ENCODE data around the gene PIEZO2.

The PIEZO2 gene

DNA sequence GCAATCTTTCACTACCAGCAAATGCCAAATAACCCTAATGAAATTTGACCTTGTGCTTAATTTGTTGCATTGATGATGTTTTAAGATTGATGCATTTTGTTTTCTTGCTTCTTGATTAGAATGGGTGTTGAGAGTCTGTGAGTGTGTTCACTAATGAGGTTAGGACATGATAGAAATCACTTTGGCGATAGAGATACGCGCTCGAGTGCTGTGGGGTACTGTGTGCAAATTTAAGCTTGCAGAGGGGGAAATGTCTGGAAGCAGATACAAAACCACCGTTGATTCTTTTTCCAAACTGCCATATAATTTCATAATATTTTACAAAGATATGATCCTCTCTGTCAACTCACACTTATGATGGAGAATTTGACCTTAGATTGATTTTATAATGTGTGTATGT lies 200.9 kb downstream of the PIEZO2 start:
- peaks cover 2% of the 10 kb centered on the region; the same call in 1 of the 2 replicates for H3K36me3 ChIP-seq (ENCODE audit: control insufficient read depth, insufficient read depth, low read length)
- peak overlapping the region; percentile 43 for H3K4me3 ChIP-seq (replicated peaks; ENCODE audit: low read depth, low read length)
- H3K27me3 ChIP-seq (replicated peaks; ENCODE audit: control insufficient read depth, insufficient read depth, low read length): no peaks in the 10 kb centered on the region
- DNase-seq (ENCODE audit: extremely low read depth, insufficient read length): no peak
- TF ChIP-seq, protein P1, sequence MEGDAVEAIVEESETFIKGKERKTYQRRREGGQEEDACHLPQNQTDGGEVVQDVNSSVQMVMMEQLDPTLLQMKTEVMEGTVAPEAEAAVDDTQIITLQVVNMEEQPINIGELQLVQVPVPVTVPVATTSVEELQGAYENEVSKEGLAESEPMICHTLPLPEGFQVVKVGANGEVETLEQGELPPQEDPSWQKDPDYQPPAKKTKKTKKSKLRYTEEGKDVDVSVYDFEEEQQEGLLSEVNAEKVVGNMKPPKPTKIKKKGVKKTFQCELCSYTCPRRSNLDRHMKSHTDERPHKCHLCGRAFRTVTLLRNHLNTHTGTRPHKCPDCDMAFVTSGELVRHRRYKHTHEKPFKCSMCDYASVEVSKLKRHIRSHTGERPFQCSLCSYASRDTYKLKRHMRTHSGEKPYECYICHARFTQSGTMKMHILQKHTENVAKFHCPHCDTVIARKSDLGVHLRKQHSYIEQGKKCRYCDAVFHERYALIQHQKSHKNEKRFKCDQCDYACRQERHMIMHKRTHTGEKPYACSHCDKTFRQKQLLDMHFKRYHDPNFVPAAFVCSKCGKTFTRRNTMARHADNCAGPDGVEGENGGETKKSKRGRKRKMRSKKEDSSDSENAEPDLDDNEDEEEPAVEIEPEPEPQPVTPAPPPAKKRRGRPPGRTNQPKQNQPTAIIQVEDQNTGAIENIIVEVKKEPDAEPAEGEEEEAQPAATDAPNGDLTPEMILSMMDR (IDR thresholded peaks at IDR 0.05; ENCODE audit: insufficient read depth, low read length, poor library complexity, severe bottlenecking): no peak

DNA sequence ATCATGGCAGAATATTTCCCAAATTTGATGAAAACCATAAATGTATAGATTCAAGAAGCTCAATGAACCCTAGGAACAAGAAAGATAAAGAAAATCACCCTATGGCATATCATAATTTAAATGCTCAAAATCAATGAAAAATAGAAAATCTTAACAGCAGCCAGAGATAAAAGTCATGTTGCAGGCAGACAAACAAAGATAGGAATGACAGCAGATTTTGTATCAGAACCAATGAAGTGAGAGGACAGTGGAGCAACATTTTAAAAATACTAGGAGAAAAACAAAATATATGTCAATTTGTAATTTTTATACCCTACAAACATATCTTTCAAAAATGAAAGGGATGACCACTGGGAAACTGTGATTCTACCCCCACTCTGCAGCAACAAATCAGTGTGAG lies 203.3 kb downstream of the PIEZO2 start:
- TF ChIP-seq, protein P1 (IDR thresholded peaks at IDR 0.05; ENCODE audit: insufficient read depth, low read length, poor library complexity, severe bottlenecking): no peak
- Histone ChIP-seq H3K36me3 (ENCODE audit: control insufficient read depth, insufficient read depth, low read length) (peaks cover 2% of the 10 kb centered on the region), H3K4me3 (replicated peaks; ENCODE audit: low read depth, low read length) (no peak overlapping the region), H3K27me3 (replicated peaks; ENCODE audit: control insufficient read depth, insufficient read depth, low read length) (no peaks in the 10 kb centered on the region)
- DNase-seq (ENCODE audit: extremely low read depth, insufficient read length): no peak

DNA sequence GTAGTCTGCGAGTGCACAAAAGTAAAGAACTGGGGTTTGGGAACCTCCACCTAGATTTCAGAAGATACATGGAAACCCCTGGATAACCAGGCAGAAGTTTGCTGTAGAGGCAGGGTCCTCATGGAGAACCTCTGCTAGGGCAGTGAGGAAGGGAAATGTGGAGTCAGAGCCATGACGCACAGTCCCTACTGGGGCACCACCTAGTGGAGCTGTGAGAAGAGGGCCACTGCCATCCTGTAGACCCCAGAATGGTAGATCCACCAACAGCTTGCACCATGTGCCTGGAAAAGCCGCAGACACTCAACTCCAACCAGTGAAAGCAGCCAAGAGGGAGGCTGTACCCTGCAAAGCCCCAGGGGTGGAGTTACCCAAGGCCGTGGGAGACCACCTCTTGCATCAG lies 206.4 kb downstream of the PIEZO2 start:
- DNase-seq (ENCODE audit: extremely low read depth, insufficient read length): no peak
- Histone ChIP-seq H3K27me3 (replicated peaks; ENCODE audit: control insufficient read depth, insufficient read depth, low read length) (no peaks in the 10 kb centered on the region), H3K36me3 (ENCODE audit: control insufficient read depth, insufficient read depth, low read length) (peaks cover 2% of the 10 kb centered on the region), H3K4me3 (replicated peaks; ENCODE audit: low read depth, low read length) (no peak overlapping the region)
- TF ChIP-seq, protein P1 (IDR thresholded peaks at IDR 0.05; ENCODE audit: insufficient read depth, low read length, poor library complexity, severe bottlenecking): no peak

DNA sequence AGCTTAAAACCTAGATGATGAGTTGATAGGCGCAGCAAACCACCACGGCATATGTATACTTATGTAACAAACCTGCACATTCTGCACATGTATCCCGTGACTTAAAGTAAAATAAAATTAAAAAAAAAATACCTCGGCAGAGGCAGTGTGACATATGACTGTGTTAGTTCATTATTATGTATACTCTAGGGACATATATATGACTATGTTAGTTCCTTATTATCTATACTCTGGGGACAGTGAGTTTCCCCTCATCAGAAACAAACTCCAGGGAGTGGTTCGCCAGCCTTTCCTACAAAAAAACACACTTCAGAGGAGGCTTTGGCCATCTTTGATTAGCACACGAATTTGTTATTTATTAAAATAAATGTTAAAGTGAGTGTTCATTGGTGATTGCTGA lies 209.5 kb downstream of the PIEZO2 start:
- TF ChIP-seq, protein P1 (IDR thresholded peaks at IDR 0.05; ENCODE audit: insufficient read depth, low read length, poor library complexity, severe bottlenecking): no peak
- Histone ChIP-seq H3K36me3 (ENCODE audit: control insufficient read depth, insufficient read depth, low read length) (peaks cover 2% of the 10 kb centered on the region), H3K4me3 (replicated peaks; ENCODE audit: low read depth, low read length) (no peak overlapping the region), H3K27me3 (replicated peaks; ENCODE audit: control insufficient read depth, insufficient read depth, low read length) (no peaks in the 10 kb centered on the region)
- DNase-seq (ENCODE audit: extremely low read depth, insufficient read length): no peak

DNA sequence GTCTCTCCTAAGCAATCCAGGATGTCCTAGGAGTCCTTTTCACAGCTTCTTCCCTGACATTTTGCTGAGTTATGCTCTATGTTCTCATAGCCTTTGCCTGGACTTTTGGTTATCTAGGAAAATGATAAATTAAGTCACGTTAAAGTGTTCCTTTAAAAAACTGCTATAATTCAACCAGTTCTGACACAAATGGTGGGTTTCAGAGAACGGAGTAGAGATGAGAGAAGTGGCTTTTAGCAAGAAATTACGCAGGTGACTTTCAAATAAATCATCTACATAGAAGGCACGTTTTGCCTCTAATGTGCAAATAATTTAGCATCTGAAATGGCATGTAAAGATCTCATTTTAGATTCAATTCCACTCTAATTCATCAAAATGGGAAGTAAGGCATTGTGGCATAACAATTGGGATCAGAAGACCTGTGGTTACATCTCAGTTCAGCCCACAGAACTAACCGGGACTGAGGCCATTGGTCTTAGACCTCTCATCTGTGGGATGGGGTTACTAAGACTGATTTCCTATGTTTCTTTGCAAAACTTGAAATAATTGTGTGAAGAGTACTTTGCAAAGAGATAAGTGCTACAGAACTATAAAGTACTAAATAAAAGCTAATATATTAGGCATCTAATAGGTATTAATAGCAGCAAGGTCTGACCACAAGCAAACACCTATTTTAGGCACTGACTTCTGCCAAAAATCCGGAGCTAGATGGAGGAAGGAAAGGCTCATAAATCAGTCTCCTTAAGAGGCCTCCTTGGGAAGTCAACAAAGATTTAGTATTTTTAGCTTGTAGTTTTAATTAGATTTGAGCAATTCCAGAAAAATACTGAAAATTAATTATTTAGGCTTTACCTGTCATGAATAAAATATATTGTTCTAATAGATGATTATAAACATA lies 211.4 kb downstream of the PIEZO2 start:
- Histone ChIP-seq H3K36me3 (ENCODE audit: control insufficient read depth, insufficient read depth, low read length) (peaks cover 2% of the 10 kb centered on the region), H3K4me3 (replicated peaks; ENCODE audit: low read depth, low read length) (no peak overlapping the region), H3K27me3 (replicated peaks; ENCODE audit: control insufficient read depth, insufficient read depth, low read length) (no peaks in the 10 kb centered on the region)
- TF ChIP-seq, protein P1 (IDR thresholded peaks at IDR 0.05; ENCODE audit: insufficient read depth, low read length, poor library complexity, severe bottlenecking): no peak
- no peak for DNase-seq (ENCODE audit: extremely low read depth, insufficient read length)

All from GM06990 (cell line).